BE2C (cell line): ENCODE results near the gene NR2C2.

Experiments
- DNase-seq: peaks from one replicate; pipeline ENCODE4 v3.0.0-alpha.2; 2020
- H3K27me3 ChIP-seq: fragments of 250-450 bp; sonication (Bioruptor Pico); 2 replicates; pipeline ENCODE4 v1.5.1; 2020; ENCODE audit warnings: mild to moderate bottlenecking
- H3K36me3 ChIP-seq: fragments of 250-450 bp; sonication (Bioruptor Pico); 2 replicates; pipeline ENCODE4 v1.5.1; 2020; ENCODE audit warnings: mild to moderate bottlenecking
- H3K4me1 ChIP-seq: fragments of 250-450 bp; sonication (Bioruptor Pico); 2 replicates; pipeline ENCODE4 v1.5.1; 2020
- H3K4me3 ChIP-seq: 2 replicates; pipeline ENCODE4 v1.5.1; 2011; ENCODE audit warnings: low read depth, low read length
- H3K9me3 ChIP-seq: fragments of 250-450 bp; sonication (Bioruptor Pico); 2 replicates; pipeline ENCODE4 v1.5.1; 2020
- CTCF ChIP-seq: IDR thresholded peaks from 2 replicates; pipeline ENCODE4 v1.5.1; 2012; ENCODE audit warnings: mild to moderate bottlenecking, low read depth, low read length

Gene NR2C2

GRCh38 chr3:15066467-15066866 lies 119.1 kb downstream of the NR2C2 start:
- no peaks in the 10 kb centered on the region for H3K4me1 ChIP-seq
- no peaks in the 10 kb centered on the region for H3K9me3 ChIP-seq
- DNase-seq = no peak
- no peaks in the 10 kb centered on the region for H3K27me3 ChIP-seq
- no peak for TF ChIP-seq CTCF
- no peaks in the 10 kb centered on the region; the same call in 1 of the 2 replicates for H3K36me3 ChIP-seq
- H3K4me3 ChIP-seq = no peak overlapping the region

DNA sequence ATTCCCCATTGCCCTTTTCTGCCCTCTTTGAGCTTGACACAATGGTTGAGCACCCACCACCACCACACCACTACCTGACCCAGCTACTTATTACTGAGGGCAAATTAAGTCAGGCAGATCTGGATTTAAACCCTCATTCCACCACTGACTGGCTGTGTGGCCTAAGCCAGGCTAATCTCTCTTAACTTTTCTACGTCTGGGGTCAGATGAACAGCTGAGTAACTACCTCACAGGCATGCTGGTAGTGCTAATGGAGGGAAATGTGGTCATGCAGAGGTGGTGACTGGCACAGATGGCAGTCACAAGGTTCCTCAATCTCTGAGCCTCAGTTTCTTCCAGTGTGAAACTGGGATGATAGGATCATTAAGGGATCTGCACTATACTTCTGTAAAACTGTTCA lies 122.1 kb downstream of the NR2C2 start:
- Histone ChIP-seq H3K27me3 (no peaks in the 10 kb centered on the region), H3K9me3 (no peaks in the 10 kb centered on the region), H3K36me3 (no peaks in the 10 kb centered on the region; the same call in none of the 2 replicates), H3K4me1 (no peaks in the 10 kb centered on the region), H3K4me3 (no peak overlapping the region)
- no peak for TF ChIP-seq CTCF
- no peak for DNase-seq

DNA sequence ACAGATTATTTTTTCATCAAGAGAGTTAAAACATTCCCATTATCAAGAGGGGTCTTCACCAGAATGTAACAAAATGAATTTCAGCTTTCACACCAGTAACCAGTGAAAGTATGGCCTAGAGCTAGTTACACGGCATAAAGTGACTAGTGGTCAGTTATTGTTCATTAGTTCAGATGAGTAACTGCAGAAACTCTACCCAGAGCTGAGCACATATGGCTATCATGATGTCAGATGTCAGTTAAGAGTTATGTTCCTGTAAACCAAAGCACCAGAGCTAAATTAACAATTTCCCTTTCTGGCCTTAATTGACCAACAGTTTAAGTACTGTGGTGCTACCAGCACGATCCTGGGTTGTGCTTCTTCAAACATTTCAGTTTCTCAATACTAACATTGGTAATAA lies 124.3 kb downstream of the NR2C2 start:
- H3K4me1 ChIP-seq = no peaks in the 10 kb centered on the region
- peaks cover 4% of the 10 kb centered on the region for H3K36me3 ChIP-seq
- no peak overlapping the region for H3K4me3 ChIP-seq
- no peaks in the 10 kb centered on the region for H3K27me3 ChIP-seq
- no peak for DNase-seq
- no peak for TF ChIP-seq CTCF
- H3K9me3 ChIP-seq = no peaks in the 10 kb centered on the region

DNA sequence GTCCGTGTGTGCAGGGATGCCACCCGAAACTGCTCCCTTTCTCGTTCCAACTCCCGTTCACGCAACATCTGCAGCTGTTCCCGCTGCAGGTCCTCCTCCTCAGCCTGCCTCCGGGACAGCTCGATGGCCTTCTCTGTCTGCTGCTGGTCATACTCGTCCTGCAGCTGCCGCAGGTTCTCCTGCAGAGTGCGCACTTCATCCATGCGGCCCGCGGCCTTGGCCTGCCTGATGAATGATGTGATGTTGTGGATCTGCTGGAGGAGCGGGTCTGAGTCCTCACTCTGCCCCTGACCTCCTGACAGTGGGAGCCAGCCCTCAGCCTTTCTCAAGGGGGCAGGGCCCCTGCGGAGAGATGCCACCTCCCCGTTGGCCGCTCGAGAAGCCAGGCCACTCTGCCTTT lies 127.1 kb downstream of the NR2C2 start:
- H3K27me3 ChIP-seq = no peaks in the 10 kb centered on the region
- H3K4me3 ChIP-seq = no peak overlapping the region
- no peaks in the 10 kb centered on the region for H3K4me1 ChIP-seq
- DNase-seq = no peak
- TF ChIP-seq CTCF = no peak
- H3K9me3 ChIP-seq = no peaks in the 10 kb centered on the region
- peaks cover 6% of the 10 kb centered on the region for H3K36me3 ChIP-seq

GRCh38 chr3:15079091-15079490 lies 131.7 kb downstream of the NR2C2 start:
- H3K4me3 ChIP-seq = no peak overlapping the region
- H3K4me1 ChIP-seq = no peaks in the 10 kb centered on the region
- no peaks in the 10 kb centered on the region for H3K9me3 ChIP-seq
- H3K27me3 ChIP-seq = no peaks in the 10 kb centered on the region
- no peak for DNase-seq
- H3K36me3 ChIP-seq = peaks cover 6% of the 10 kb centered on the region; the same call in 1 of the 2 replicates
- no peak for TF ChIP-seq CTCF

DNA sequence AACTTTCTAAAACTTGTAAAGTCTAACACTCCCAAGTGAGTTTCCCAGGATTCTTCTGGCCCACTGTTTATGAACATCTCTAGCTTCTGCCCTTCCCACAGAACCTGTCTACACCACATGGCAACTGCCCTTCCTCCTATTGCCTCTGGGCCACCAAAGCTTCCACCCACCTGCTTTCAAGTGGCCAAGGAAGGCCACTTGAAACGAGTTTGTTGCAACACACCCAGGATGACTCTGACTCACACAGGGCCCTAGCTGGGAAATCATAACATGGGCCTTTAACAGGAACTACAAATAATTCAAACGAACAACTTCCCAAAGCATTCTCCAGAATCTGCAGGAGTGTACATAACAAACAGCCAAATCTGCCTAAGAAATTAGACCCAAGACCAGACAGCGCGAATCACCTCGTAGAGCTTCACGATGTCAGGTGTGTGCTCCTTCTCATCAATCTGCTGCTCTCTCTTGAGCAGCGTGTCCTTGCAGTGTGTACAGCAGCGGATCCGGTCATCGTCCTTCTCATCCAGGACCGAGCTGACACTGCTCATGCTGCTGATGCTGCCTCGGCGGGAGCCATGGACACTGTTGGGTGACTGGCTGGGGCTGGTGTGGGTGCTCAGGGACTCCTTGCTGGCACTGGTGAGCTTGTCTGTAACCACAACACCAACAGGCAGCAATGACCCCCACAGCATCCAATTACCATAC lies 134.7 kb downstream of the NR2C2 start:
- Histone ChIP-seq H3K4me3 (no peak overlapping the region), H3K9me3 (no peaks in the 10 kb centered on the region), H3K4me1 (no peaks in the 10 kb centered on the region), H3K36me3 (peaks cover 8% of the 10 kb centered on the region), H3K27me3 (no peaks in the 10 kb centered on the region)
- TF ChIP-seq CTCF = no peak
- DNase-seq = no peak
